ENCODE results near the gene PITPNC1.

The PITPNC1 gene

GRCh38 chr17:67656494-67657203, 279.6 kb downstream of the PITPNC1 start:
- DNase-seq = no peak

DNA sequence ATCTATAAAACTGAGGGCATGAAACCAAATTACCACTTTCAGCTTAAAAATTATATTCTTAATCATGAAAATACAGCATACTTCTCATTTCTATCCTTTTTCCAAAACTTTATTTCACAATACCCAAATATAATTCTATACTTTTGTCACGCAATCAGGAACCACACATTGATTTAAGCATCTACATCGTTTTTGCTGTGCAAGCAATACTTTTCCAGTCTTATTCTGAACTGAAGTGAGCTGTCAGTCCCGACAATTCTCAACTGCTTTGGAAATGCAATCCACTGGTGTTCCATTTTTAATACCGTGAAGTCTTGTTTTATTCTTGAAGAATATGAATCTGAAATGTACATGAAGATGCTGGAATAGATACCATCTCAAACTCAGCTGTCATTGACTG, 280.5 kb downstream of the PITPNC1 start:
- DNase-seq = no peak

- DNase-seq = no peak
These were observed 281.2 kb downstream of the PITPNC1 start for GRCh38 chr17:67658265-67658664.

DNA sequence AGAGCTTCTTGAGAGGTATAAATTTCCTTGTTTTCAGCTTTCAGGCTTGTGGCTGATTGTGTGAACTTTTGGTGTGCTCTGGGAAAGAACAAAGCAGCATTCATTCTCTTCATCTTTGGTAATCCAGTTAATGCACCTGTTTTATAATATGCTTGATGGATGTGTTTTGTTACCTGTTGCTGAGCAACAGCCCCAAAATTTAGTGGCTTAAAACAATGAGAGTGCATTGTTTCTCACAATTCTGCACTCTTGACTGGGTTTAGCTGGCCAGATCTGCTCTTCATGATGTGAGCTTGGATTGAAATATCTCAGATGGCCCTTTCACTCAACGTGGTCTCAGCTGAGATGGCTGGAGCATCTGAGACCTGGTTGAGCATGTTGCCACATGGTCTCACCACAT, 281.9 kb downstream of the PITPNC1 start:
- DNase-seq = no peak

DNA sequence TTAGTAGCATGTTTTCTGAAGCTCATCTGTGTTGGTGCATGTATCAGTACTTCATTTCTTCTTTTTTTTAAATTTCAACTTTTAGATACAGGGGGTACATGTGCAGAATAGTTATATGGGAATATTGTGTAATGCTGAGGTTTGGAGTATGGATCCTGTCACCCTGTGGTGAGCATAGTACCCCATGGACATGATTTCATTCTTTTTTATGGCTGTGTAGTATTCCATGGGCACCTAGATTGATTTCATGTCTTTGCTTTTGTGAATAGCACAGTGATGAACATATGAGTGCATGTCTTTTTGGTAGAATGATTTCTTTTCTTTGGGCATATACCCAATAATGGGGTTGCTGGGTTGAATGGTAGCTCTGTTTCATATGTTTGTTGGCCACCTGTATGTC, 285.6 kb downstream of the PITPNC1 start:
- DNase-seq = no peak

- DNase-seq = no peak
These were observed 286.4 kb downstream of the PITPNC1 start for GRCh38 chr17:67663457-67663856.

- no peak for DNase-seq
These were observed 288.9 kb downstream of the PITPNC1 start for GRCh38 chr17:67666028-67666427.

DNA sequence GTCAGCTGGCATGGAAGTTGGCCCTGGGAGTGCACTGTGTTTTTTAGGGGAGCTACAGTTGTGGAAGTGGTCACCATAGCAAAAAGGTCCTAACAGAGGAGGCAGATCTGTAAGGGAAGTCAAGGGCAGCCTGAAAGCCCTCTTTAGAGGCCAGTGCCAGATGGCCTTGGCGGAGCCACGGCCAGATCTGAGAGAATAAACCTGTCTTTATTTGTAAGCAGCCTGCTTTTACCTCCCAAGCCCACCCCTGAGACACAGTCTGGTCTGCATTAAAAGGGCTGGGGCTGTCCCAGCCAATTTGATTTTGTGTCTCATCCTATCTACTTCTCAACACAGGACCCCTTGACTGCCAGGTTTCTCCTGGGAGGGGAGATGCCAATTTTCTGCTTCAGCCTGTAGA, 289.6 kb downstream of the PITPNC1 start:
- DNase-seq = no peak

DNA sequence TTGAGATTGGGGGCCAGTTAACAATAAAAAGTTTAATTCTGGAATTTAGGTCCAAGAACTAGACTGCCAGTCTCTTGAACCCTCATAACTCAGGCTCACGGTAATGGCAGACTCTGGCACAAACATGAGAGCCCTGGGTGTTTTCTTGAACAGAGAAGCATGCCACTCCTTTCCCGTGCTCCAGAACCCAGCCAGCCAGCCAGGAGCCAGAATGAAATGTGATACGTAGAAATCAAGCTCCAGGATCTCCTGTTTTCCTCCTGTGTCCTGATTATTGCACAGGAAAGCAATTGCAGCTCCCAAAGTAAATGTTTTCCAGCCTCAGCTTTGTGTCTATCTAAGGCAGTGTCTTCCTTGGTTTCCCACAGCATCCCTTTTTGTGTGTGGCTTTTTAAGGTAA, 294.4 kb downstream of the PITPNC1 start:
- DNase-seq = no peak

DNA sequence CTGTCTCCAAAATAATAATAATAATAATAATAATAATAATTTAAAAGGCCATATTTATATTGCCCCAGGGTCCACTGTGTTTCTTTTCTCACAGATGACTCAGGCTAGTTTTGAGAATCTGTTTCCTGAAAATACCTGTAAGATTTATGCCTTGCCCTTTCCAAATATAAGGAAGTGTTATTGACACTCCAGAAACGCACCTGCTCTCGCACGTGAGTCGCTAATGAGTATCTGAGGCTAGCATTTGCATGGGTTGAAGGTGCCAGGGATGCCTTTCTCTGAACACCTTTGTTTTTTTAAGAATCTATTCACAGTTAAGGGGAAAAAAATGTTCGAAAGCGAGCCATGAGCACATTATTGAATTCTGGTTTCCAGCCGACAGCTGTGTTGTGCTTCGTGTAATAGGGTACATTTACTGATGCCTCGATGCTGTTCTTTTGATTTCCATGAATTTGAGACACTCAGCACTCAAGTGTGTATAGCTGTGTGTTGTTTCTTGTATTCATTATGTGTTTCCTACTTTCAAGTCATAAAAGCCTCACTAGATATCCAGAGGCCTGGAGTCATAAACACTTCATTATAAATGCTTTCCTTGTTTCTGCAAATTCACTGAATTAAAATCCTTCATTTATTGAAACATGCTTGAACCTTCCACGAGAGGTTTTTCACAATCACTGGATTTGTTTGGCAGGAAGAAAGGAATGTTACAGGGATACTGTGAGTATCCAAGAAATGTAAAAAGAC, 295.7 kb downstream of the PITPNC1 start:
- DNase-seq = no peak

GRCh38 chr17:67675481-67675880, 298.4 kb downstream of the PITPNC1 start:
- DNase-seq = no peak

- no peak for DNase-seq
These were observed 299.2 kb downstream of the PITPNC1 start for GRCh38 chr17:67676305-67676704.

DNA sequence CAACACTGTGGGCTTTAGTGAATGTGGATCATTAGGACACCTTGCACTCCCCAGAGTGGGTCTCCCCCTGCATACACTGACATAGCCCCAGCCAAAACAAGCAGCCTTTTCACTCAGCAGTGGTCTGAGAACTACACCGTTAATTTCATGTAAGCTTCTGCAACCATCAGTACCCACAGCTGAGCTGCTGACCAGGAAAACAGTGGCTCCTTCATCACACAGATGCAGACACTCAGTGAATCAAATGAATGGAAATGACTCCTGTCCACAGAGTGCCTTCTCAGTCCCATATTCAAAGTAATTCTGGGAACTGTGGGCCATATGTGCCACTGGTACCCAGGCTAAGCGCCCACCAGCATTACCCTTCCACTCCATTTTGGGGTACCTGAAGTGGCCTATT, 301.3 kb downstream of the PITPNC1 start:
- DNase-seq = no peak

GRCh38 chr17:67679225-67679624, 302.1 kb downstream of the PITPNC1 start:
- DNase-seq = no peak

- no peak for DNase-seq
These were observed 302.6 kb downstream of the PITPNC1 start for GRCh38 chr17:67679721-67680120.

GRCh38 chr17:67680445-67681224, 303.6 kb downstream of the PITPNC1 start:
- no peak for DNase-seq

- DNase-seq = no peak
These were observed 305.1 kb downstream of the PITPNC1 start for GRCh38 chr17:67682196-67682595.

DNA sequence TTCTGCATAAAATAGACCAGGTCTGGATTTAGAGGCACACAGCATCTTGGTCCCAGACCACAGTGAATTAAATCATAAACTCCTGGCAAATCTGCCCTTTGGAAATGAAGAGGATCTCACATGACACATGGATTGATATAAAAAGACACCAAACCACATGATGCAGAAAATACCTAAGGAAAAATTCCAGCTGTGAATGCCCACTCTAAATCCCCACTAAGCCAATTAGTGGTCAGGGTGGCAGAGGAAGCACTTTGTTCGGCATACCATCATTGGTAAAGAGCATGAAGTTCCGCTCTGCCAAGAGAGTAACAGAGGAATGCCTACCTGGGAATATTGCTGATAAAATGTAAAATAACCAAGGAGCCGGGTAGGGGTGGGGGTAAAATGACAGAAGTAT, 308.3 kb downstream of the PITPNC1 start:
- DNase-seq = no peak

- no peak for DNase-seq
These were observed 309.2 kb downstream of the PITPNC1 start for GRCh38 chr17:67686241-67686640.

GRCh38 chr17:67687511-67687910, 310.4 kb downstream of the PITPNC1 start:
- DNase-seq = no peak

DNA sequence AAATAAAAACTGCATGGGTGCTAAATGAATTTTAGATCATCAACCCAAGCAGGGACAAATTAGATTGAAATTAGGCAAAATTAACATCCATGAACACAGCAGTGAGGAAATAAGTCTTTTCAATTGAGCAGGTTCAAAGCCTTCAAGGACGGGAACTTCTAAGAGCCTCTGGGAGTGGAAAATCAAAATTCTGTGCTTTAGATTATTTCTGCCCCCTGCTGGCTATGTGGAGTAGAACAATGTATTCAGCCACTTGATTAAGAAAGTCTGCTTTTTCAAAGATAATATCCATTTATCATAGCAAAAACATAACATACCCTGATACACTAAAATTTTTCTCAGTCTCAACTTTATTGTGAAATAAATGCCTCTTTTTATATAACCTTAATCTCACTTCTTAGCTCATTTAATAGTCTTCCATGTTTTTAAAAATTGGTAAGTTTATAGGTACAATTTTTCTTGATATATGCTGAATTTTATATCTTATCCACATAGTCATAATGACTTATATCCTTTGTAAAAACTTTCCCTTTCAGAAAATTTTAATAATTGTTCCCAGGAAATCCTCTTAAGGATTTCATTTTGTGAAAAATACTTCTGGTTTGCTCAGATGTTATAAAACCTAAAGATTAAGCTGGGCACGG, 312.6 kb downstream of the PITPNC1 start:
- DNase-seq = peak in 3 of 5 experiments; percentile 6 to 52 (median 27)

DNA sequence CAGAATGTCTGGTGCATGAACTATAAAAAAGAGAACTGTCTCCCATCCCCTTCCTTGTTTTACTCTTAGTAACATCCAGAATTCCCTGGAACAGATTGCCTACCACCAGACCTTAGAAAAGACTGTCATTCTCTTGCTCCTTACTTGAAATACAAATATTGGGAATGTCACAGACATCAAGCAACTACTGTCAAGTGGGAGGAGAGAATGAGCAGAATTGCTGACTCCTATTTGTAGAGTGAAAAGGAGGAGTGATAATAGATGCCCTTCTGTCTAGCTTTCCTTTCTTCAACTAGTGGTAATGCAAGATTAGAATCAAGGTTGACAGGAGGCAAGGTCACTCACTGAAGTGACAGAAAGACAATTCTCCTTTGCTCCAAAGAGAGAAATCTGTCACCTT, 316.7 kb downstream of the PITPNC1 start:
- DNase-seq = no peak

DNA sequence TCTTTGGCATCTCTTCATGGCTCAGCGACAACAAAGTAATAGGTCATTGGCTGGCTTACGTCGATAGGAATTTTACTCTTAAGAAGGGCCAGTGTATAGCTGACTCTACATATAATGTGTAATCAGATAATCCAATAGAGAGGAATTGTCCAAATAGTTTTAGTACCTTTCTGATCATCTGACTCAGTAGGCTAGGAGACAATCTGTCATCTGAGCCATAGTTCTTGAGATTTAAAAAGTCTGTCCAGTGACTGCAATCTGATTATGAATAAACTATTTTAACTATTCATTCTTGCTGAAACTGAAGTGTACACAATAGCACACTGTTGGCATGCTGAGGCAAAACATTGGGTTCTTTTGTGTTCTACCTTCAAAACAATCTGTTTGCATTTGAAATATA, 319.3 kb downstream of the PITPNC1 start:
- DNase-seq = no peak
